Right ventricle myocardium superior (tissue), 1 donor: ENCODE measurements around the gene CCDC148. TPM values are rescaled to one million over a fixed set of nuclear protein-coding genes. Genes with fewer than 3 reads are reported as not detected.

ENCODE experiments used
- ATAC-seq: fragments of 200-7000 bp; cut with Tn5 transposase; one replicate; pipeline ENCODE4 v1.9.1; 2020; ENCODE audit warnings: mild to moderate bottlenecking; ENCODE audit not compliant: poor library complexity
- DNase-seq: peaks from one replicate; pipeline ENCODE4 v3.0.0-alpha.2; 2020
- intact Hi-C: fragments of 100-400 bp; cut with DNase I; formaldehyde crosslinking; loops from one replicate; pipeline ENCODE4 v1.11.2; 2022
- total RNA-seq: library from RNA; stranded (reverse); fragmentation: NEBNext Ultra II Directional; extraction: Animal tissue kit (Norgen Biotek cat#: 25700); gene quantifications from one replicate; pipeline ENCODE4 v1.2.1, GENCODE V29; 2021
- donor health status: DM: no; HTN: yes; CAD: no; lungs with severe emphysema.

CCDC148 gene
- total RNA-seq, 1 donor from 2014 or later: 1.0 TPM

- ATAC-seq (no peak), DNase-seq (no peak)
- intact Hi-C loops: no loop called here
These were observed 254.3 kb downstream of the CCDC148 start for GRCh38 chr2:158202161-158202815.

- no peak for ATAC-seq
- intact Hi-C loops: no loop called here
- DNase-seq: no peak
These were observed 256.5 kb downstream of the CCDC148 start for GRCh38 chr2:158199928-158200650.

- ATAC-seq (no peak), DNase-seq (no peak)
- intact Hi-C loops: no loop called here
These were observed 258.6 kb downstream of the CCDC148 start for GRCh38 chr2:158197940-158198339.

- intact Hi-C loops: no loop called here
- ATAC-seq (no peak), DNase-seq (no peak)
These were observed 262.3 kb downstream of the CCDC148 start for GRCh38 chr2:158194229-158194628.

- ATAC-seq: no peak
- DNase-seq: no peak
- intact Hi-C loops: no loop called here
These were observed 263.8 kb downstream of the CCDC148 start for GRCh38 chr2:158192515-158193443.

GRCh38 chr2:158191076-158191895 is 265.3 kb downstream of the CCDC148 start:
- ATAC-seq (no peak), DNase-seq (no peak)
- intact Hi-C loops: no loop called here

- intact Hi-C loops: no loop called here
- DNase-seq: no peak
- ATAC-seq: no peak
These were observed 267.0 kb downstream of the CCDC148 start for GRCh38 chr2:158189526-158189925.

GRCh38 chr2:158187908-158188307 is 268.6 kb downstream of the CCDC148 start:
- ATAC-seq: no peak
- no peak for DNase-seq
- intact Hi-C loops: no loop called here

- no peak for DNase-seq
- intact Hi-C loops: loop anchor here (5.0 kb wide), 1 partner anchor 558 kb away; no protein-coding TSS in a partner anchor
- ATAC-seq: no peak
These were observed 271.8 kb downstream of the CCDC148 start for GRCh38 chr2:158184556-158185343.

GRCh38 chr2:158184001-158184400 is 272.6 kb downstream of the CCDC148 start:
- DNase-seq (no peak), ATAC-seq (no peak)
- intact Hi-C loops: loop anchor here (5.0 kb wide), 1 partner anchor 558 kb away; no protein-coding TSS in a partner anchor

- no peak for DNase-seq
- no peak for ATAC-seq
- intact Hi-C loops: loop anchor here (5.0 kb wide), 1 partner anchor 560 kb away; no protein-coding TSS in a partner anchor
These were observed 273.8 kb downstream of the CCDC148 start for GRCh38 chr2:158182676-158183295.

- no peak for ATAC-seq
- intact Hi-C loops: loop anchor here (5.0 kb wide), 1 partner anchor 561 kb away; no protein-coding TSS in a partner anchor
- no peak for DNase-seq
These were observed 275.4 kb downstream of the CCDC148 start for GRCh38 chr2:158181171-158181570.

GRCh38 chr2:158179660-158180059 is 276.9 kb downstream of the CCDC148 start:
- DNase-seq: no peak
- ATAC-seq: peak; percentile 56
- intact Hi-C loops: loop anchor here (5.0 kb wide), 2 partner anchors 563 to 573 kb away; no protein-coding TSS in a partner anchor

GRCh38 chr2:158178646-158179045 is 277.9 kb downstream of the CCDC148 start:
- DNase-seq: no peak
- ATAC-seq: no peak
- intact Hi-C loops: loop anchor here (5.0 kb wide), 1 partner anchor 574 kb away; no protein-coding TSS in a partner anchor

- intact Hi-C loops: loop anchor here (5.0 kb wide), 1 partner anchor 577 kb away; no protein-coding TSS in a partner anchor
- ATAC-seq (no peak), DNase-seq (no peak)
These were observed 281.6 kb downstream of the CCDC148 start for GRCh38 chr2:158174956-158175355.

- ATAC-seq (no peak), DNase-seq (no peak)
- intact Hi-C loops: no loop called here
These were observed 282.1 kb downstream of the CCDC148 start for GRCh38 chr2:158174495-158174894.

GRCh38 chr2:158172719-158173118 is 283.8 kb downstream of the CCDC148 start:
- ATAC-seq: no peak
- DNase-seq: no peak
- intact Hi-C loops: no loop called here
